Transverse colon (tissue), 4 donors: ENCODE measurements around the gene TM4SF18. TPM values are rescaled to one million over a fixed set of nuclear protein-coding genes. Genes with fewer than 3 reads are reported as not detected.

Source experiments
- DNase-seq: peaks from one replicate; pipeline ENCODE4 v3.0.0-alpha.2; 2019
- H3K27ac ChIP-seq, 4 donors: fragments of 200-600 bp; sonication (generic); 2 replicates each; pipeline ENCODE4 v1.5.1; 2016 to 2018; ENCODE audit warnings: inconsistent platforms in 4 of 4
- H3K27me3 ChIP-seq: fragments of 200-600 bp; sonication (generic); 2 replicates; pipeline ENCODE4 v1.5.1; 2017; ENCODE audit warnings: inconsistent platforms
- H3K36me3 ChIP-seq, 4 donors: fragments of 200-600 bp; sonication (generic); 2 replicates each; pipeline ENCODE4 v1.5.1; 2017 to 2019; ENCODE audit warnings: inconsistent platforms in 4 of 4
- H3K4me1 ChIP-seq, 4 donors: fragments of 200-600 bp; sonication (generic); 2 replicates each; pipeline ENCODE4 v1.5.1; 2017 to 2020; ENCODE audit warnings: inconsistent platforms in 4 of 4
- H3K4me3 ChIP-seq, 4 donors: fragments of 200-600 bp; sonication (generic); 1 replicate in 1 of 4; 2 replicates in 3 of 4; pipeline versions ENCODE4 v1.5.1 to v1.6.1; 2017 to 2019; ENCODE audit warnings: inconsistent platforms in 4 of 4
- H3K9me3 ChIP-seq, 2 donors: fragments of 200-600 bp; sonication (generic); 2 replicates each; pipeline ENCODE4 v1.5.1; 2017 to 2019; ENCODE audit warnings: inconsistent platforms in 2 of 2
- EP300 ChIP-seq: sonication (generic); formaldehyde crosslinking; IDR thresholded peaks from one replicate; pipeline ENCODE4 v1.6.1; 2017; ENCODE audit warnings: antibody characterized with exemption, low read depth
- POLR2A ChIP-seq: fragments of 450-650 bp; IDR thresholded peaks from one replicate; pipeline ENCODE4 v1.6.1; 2016; ENCODE audit warnings: antibody characterized with exemption, mild to moderate bottlenecking, moderate library complexity
- POLR2AphosphoS5 ChIP-seq, 3 donors: sonication (generic); formaldehyde crosslinking; IDR thresholded peaks; one replicate each; pipeline ENCODE4 v1.6.1; 2016; ENCODE audit warnings: antibody characterized with exemption in 3 of 3
- WGBS, 2 donors: methylation state at CpG; one replicate each; pipeline ENCODE4 v1.1.5; 2018; ENCODE audit warnings: low coverage in 1 of 2; 5-methylcytosine and 5-hydroxymethylcytosine counted together
- in situ Hi-C, 4 donors: fragments of 200-750 bp; cut with MboI; loops; one replicate each; pipeline versions ENCODE4 v1.15.0 to v1.15.1; 2017; ENCODE audit warnings: low sequenced_read_pairs in 3 of 4, low pct_ligation_motif_present in 1 of 4, low pct_unique_long_range_greater_than_20kb in 1 of 4
- intact Hi-C: fragments of 100-400 bp; cut with DNase I; formaldehyde crosslinking; loops from one replicate; pipeline ENCODE4 v1.15.1; 2023; ENCODE audit warnings: low total_unique reads
- total RNA-seq, 4 donors: library from RNA; depleted of rRNA; stranded (reverse); fragments of >200 nt; gene quantifications; one replicate each; pipeline ENCODE4 v1.1.0, GENCODE V29; 2016
- TF ChIP-seq, protein P1 (sequence below), 5 experiments: fragments of 200-600 bp in 3 of 5; fragments of 450-650 bp in 2 of 5; sonication (generic) in 3 of 5; IDR thresholded peaks; 1 replicate in 2 of 5; 2 replicates in 3 of 5; pipeline ENCODE4 v1.5.1; 2016 to 2017; ENCODE audit warnings: antibody characterized with exemption in 5 of 5, inconsistent platforms in 3 of 5, mild to moderate bottlenecking in 2 of 5, moderate library complexity in 1 of 5

Gene TM4SF18
- total RNA-seq, 4 donors from 2014 or later: 0.80 to 1.4 (median 0.82) TPM; not detected in 1

DNA sequence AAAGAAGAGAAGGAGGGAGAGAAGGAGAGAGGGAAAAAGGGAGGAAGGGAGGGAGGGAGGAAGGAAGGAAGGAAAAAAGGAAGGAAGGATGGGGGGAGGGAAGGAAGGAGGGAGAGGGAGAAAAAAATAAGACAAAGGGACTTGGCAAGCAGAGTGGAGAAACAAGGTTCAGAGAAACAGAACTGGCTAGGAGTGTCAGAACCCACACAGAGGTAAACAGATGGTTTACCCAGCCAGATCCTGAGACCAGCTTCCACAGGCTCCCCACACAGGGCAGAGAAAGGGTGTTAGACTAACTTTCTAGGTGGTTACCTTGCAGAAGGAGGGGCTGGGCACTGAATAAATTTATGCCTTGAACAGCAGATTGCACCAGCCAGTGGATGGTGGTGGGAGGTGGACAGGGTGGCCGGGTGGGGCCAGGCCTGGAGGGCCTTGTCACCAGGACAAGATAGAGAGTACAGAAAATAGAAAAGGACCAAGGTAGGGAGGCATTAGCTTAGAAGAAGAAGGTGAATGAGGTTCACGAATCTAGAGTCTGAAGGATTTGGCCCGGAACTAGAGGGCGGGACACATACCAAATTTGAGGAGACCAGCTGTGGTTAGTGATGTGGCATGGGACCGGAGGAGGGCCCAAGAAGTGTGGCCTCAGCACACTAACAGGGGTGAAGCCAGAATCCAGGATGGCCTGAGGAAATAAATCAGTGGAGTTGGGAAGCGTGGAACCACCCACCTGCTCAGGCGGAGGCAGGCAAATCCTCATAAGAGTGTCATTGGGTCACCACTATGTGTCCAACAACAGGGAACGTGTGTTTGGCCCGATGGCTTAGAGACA, 45.3 kb upstream of the TM4SF18 start:
- 72 to 88% methylated on average over 9 of the region's 9 CpGs for WGBS, 2 donors
- no peak for TF ChIP-seq EP300
- TF ChIP-seq, protein P1, sequence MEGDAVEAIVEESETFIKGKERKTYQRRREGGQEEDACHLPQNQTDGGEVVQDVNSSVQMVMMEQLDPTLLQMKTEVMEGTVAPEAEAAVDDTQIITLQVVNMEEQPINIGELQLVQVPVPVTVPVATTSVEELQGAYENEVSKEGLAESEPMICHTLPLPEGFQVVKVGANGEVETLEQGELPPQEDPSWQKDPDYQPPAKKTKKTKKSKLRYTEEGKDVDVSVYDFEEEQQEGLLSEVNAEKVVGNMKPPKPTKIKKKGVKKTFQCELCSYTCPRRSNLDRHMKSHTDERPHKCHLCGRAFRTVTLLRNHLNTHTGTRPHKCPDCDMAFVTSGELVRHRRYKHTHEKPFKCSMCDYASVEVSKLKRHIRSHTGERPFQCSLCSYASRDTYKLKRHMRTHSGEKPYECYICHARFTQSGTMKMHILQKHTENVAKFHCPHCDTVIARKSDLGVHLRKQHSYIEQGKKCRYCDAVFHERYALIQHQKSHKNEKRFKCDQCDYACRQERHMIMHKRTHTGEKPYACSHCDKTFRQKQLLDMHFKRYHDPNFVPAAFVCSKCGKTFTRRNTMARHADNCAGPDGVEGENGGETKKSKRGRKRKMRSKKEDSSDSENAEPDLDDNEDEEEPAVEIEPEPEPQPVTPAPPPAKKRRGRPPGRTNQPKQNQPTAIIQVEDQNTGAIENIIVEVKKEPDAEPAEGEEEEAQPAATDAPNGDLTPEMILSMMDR (IDR thresholded peaks at IDR 0.05): no peak
- no peak for TF ChIP-seq POLR2AphosphoS5 (IDR thresholded peaks at IDR 0.05)
- TF ChIP-seq POLR2A: no peak
- Histone ChIP-seq H3K4me1 (peaks cover 0 to 27% (median 12%) of the 10 kb centered on the region in 4 donors), H3K27me3 (no peaks in the 10 kb centered on the region), H3K36me3 (no peaks in the 10 kb centered on the region), H3K4me3 (peak overlapping the region in 1 of 4 donors; percentile 38), H3K27ac (peak overlapping the region; percentile 76 to 81 (median 80)), H3K9me3 (no peaks in the 10 kb centered on the region)
- intact Hi-C loops: no loop called here
- in situ Hi-C loops: no loop called here
- DNase-seq: no peak

DNA sequence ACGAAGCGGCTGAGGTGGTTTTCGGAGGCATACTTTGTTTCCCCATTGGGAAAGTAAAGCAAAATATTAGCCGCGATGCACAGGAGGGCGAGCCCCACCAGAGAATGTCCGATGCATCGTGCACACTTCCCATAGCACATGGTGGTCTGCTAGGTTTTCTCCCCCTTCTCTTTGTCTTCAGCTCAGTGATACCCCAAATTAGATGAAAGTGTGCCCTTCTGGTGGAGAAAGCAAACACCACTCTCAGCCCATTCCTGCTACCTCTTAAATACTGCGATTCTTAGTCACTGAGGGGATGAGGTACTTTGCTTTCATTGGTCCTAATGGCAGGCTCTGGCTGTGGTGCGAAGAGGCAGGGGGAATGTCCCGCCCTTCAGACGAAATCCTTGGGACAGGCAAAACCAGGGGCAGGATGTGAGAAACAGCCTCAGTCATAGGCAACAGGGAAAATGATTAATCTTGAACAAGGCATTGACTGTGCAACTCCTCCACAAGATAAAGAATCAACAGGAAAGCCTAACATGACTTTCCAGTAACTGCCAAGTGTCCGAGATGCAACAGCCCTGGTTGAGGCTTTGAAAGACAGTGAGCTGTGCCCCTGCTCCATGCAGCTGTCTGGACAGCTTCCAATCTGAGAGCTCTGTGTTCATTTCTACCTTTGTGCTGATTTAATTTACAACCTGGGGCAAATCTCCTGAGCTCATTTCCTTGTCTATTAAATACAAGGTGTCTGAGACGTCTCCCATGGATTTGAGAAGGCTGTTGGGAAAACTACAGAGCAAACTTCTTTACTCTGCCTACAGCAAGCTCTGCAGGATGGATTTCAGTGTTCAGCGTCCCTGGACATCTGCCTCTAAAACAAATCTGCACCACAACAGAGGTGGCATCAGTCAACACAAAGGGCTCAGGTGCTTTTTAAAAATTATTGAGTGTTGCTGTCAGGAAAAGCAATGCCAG, 44.2 kb upstream of the TM4SF18 start, which contains the start of gene TM4SF1:
TM4SF1 (minus strand) TSS at position 242 of the 957 bp plus-strand sequence; CDS start at position 140, 102 bp downstream.
- TF ChIP-seq POLR2AphosphoS5 (IDR thresholded peaks at IDR 0.05) (peak; percentile 69 to 88 (median 75)), EP300 (no peak), POLR2A (peak; percentile 65)
- TF ChIP-seq, protein P1 (IDR thresholded peaks at IDR 0.05): peak in 1 of 5 experiments; percentile 18
- Histone ChIP-seq H3K4me3 (peak within 1 kb of the TSS in 3 of 4 donors; percentile 23 to 38 (median 25)), H3K27ac (peak within 1 kb of the TSS; percentile 76 to 81 (median 80)), H3K27me3 (no peaks in the 10 kb centered on the region), H3K4me1 (peaks cover 0 to 33% (median 12%) of the 10 kb centered on the region in 4 donors), H3K36me3 (no peaks in the 10 kb centered on the region), H3K9me3 (no peaks in the 10 kb centered on the region)
- DNase-seq: peak; percentile 57
- WGBS, 2 donors: 26 to 35% methylated on average over 7 to 15 of the region's 15 CpGs
- intact Hi-C loops (no loop called here), in situ Hi-C loops (no loop called here)

DNA sequence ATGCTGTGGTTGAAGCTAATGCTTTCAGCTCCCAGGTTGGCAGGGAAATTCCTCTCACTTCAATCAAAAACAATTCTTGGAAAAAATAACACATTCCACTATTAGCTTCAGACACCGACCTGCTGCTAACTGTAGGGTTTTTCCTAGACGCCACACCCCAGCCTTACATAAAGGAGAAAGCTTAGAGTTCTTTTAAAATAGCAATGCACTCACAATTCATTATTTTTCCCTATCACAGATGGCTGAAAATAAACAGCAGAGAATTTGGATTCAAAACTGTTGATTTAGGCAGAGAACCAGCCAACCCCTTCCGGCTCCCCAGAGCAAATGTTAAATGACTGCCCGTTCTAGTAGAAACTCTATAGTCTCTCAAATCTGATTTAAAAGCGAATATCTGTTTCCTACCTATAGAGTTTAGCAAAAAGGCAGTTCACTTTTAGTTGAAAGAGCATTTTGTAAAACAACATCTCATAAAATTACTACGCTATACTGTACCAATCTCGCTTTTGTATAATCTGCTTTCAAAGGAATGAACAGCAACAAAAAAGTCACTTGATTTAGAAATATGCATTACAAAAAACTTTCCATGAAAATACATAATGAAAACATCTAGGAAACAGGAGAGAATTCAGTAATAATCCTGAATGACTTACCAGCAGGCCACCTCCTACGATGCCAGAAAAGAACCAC, 43.4 kb upstream of the TM4SF18 start:
- DNase-seq: no peak
- no peaks in the 10 kb centered on the region for H3K9me3 ChIP-seq
- peak overlapping the region; percentile 76 to 81 (median 80) for H3K27ac ChIP-seq
- peak overlapping the region in 3 of 4 donors; percentile 23 to 38 (median 25) for H3K4me3 ChIP-seq
- 29 to 31% methylated on average over 8 of the region's 8 CpGs for WGBS, 2 donors
- no peaks in the 10 kb centered on the region for H3K27me3 ChIP-seq
- no peaks in the 10 kb centered on the region for H3K36me3 ChIP-seq
- TF ChIP-seq EP300 (no peak), POLR2A (no peak), POLR2AphosphoS5 (IDR thresholded peaks at IDR 0.05) (no peak)
- TF ChIP-seq, protein P1 (IDR thresholded peaks at IDR 0.05): no peak
- H3K4me1 ChIP-seq: peaks cover 0 to 33% (median 12%) of the 10 kb centered on the region in 4 donors
- intact Hi-C loops: no loop called here
- in situ Hi-C loops: no loop called here
